GM23338 (cell line): ENCODE measurements around the gene MARVELD2. TPM values are rescaled to one million over a fixed set of nuclear protein-coding genes. Genes with fewer than 3 reads are reported as not detected.
A peak's percentile ranks its signal among the peaks of the same experiment; 100 is the strongest.
"Not testable (repeated sequence)": the region's sequence is repeated elsewhere in the genome, so short reads cannot be mapped to it uniquely, and the experiment has no call there.

Source experiments
- ATAC-seq: fragments of 200-7000 bp; cut with Tn5 transposase; 3 replicates; pipeline ENCODE4 v1.9.1; 2020
- DNase-seq: peaks from one replicate; pipeline ENCODE4 v3.0.0-alpha.2; 2015; ENCODE audit warnings: low spot score
- H2AFZ ChIP-seq: fragments of 200-600 bp; sonication (generic); 2 replicates; pipeline ENCODE4 v1.8.0; 2016; ENCODE audit warnings: antibody characterized with exemption, mild to moderate bottlenecking, moderate library complexity
- H3F3A ChIP-seq: fragments of 200-600 bp; sonication (generic); replicated peaks from 2 replicates; pipeline ENCODE4 v1.8.0; 2017; ENCODE audit warnings: antibody characterized with exemption, mixed run types, low read depth
- H3K27ac ChIP-seq: fragments of 200-600 bp; sonication (generic); 2 replicates; pipeline ENCODE4 v1.6.1; 2016; ENCODE audit warnings: low read depth
- H3K27me3 ChIP-seq: fragments of 200-600 bp; sonication (generic); 2 replicates; pipeline ENCODE4 v1.8.0; 2016; ENCODE audit warnings: mild to moderate bottlenecking, mixed run types, moderate library complexity; ENCODE audit not compliant: insufficient read depth
- H3K36me3 ChIP-seq: fragments of 200-600 bp; sonication (generic); 2 replicates; pipeline ENCODE4 v1.8.0; 2016; ENCODE audit warnings: mild to moderate bottlenecking; ENCODE audit not compliant: insufficient read depth
- H3K4me1 ChIP-seq: fragments of 200-600 bp; sonication (generic); 2 replicates; pipeline ENCODE4 v1.8.0; 2016; ENCODE audit warnings: mild to moderate bottlenecking, moderate library complexity; ENCODE audit not compliant: insufficient read depth
- H3K4me2 ChIP-seq: fragments of 200-600 bp; sonication (generic); 2 replicates; pipeline ENCODE4 v1.7.1; 2017; ENCODE audit warnings: mixed run types
- H3K4me3 ChIP-seq: fragments of 200-600 bp; sonication (generic); 2 replicates; pipeline ENCODE4 v1.6.1; 2016; ENCODE audit warnings: mixed run types
- H3K79me2 ChIP-seq: fragments of 200-600 bp; sonication (generic); replicated peaks from 2 replicates; pipeline ENCODE4 v1.8.0; 2017; ENCODE audit warnings: mild to moderate bottlenecking; ENCODE audit not compliant: insufficient read depth
- H3K9me2 ChIP-seq: fragments of 200-600 bp; sonication (generic); 2 replicates; pipeline ENCODE4 v1.8.0; 2017; ENCODE audit not compliant: insufficient read depth
- H4K20me1 ChIP-seq: fragments of 200-600 bp; sonication (generic); replicated peaks from 2 replicates; pipeline ENCODE4 v1.8.0; 2017; ENCODE audit warnings: mild to moderate bottlenecking; ENCODE audit not compliant: insufficient read depth
- H3K27ac Mint-ChIP-seq: 2 replicates; pipeline ENCODE4 v1.8.0; 2020; ENCODE audit warnings: inconsistent platforms, mild to moderate bottlenecking, moderate library complexity, mixed read lengths
- H3K27me3 Mint-ChIP-seq: 3 replicates; pipeline ENCODE4 v1.8.0; 2022; ENCODE audit warnings: low read depth, mild to moderate bottlenecking, moderate library complexity, mixed read lengths, inconsistent platforms; ENCODE audit not compliant: insufficient read depth, poor library complexity
- H3K36me3 Mint-ChIP-seq: 3 replicates; pipeline ENCODE4 v1.8.0; 2021; ENCODE audit warnings: low read depth, mild to moderate bottlenecking, inconsistent platforms, moderate library complexity, mixed read lengths
- H3K4me1 Mint-ChIP-seq: 3 replicates; pipeline ENCODE4 v1.8.0; 2020; ENCODE audit warnings: mild to moderate bottlenecking, inconsistent platforms, mixed read lengths
- H3K4me3 Mint-ChIP-seq: 3 replicates; pipeline ENCODE4 v1.8.0; 2021; ENCODE audit warnings: moderate library complexity, mild to moderate bottlenecking, inconsistent platforms, mixed read lengths
- H3K9me3 Mint-ChIP-seq: 3 replicates; pipeline ENCODE4 v1.8.0; 2020; ENCODE audit warnings: moderate library complexity, mild to moderate bottlenecking, inconsistent platforms, mixed read lengths
- CREB1 ChIP-seq: fragments of 250-450 bp; sonication (Bioruptor Pico); IDR thresholded peaks from 2 replicates; pipeline ENCODE4 v1.5.0; 2020; ENCODE audit warnings: low read depth, mild to moderate bottlenecking, moderate library complexity
- CTCF ChIP-seq, 2 experiments: fragments of 200-600 bp in 1 of 2; sonication (generic) in 1 of 2; conservative IDR thresholded peaks; 2 replicates each; pipeline versions ENCODE4 v1.5.1 to v1.6.1; 2016 to 2017; ENCODE audit warnings: antibody characterized with exemption in 2 of 2, low read depth in 2 of 2, mild to moderate bottlenecking in 2 of 2, moderate library complexity in 1 of 2
- ETS1 ChIP-seq: IDR thresholded peaks from 2 replicates; pipeline ENCODE4 v1.6.1; 2016; ENCODE audit warnings: antibody characterized with exemption
- EZH2 ChIP-seq: fragments of 200-600 bp; sonication (generic); IDR thresholded peaks from one replicate; pipeline ENCODE4 v1.8.0; 2017; ENCODE audit warnings: antibody characterized with exemption, mild to moderate bottlenecking, low read depth; ENCODE audit not compliant: unreplicated experiment
- EZH2phosphoT487 ChIP-seq: fragments of 200-600 bp; sonication (generic); IDR thresholded peaks from one replicate; pipeline ENCODE4 v1.8.1; 2018; ENCODE audit warnings: antibody characterized with exemption; ENCODE audit not compliant: unreplicated experiment
- JUNB ChIP-seq: IDR thresholded peaks from one replicate; pipeline ENCODE4 v1.6.1; 2016; ENCODE audit warnings: antibody characterized with exemption; ENCODE audit not compliant: unreplicated experiment
- NANOG ChIP-seq: IDR thresholded peaks from 2 replicates; pipeline ENCODE4 v1.6.1; 2016; ENCODE audit warnings: antibody characterized with exemption, borderline replicate concordance
- POLR2AphosphoS5 ChIP-seq: IDR thresholded peaks from 2 replicates; pipeline ENCODE4 v1.6.1; 2016; ENCODE audit warnings: antibody characterized with exemption, low read depth
- STAT1 ChIP-seq: IDR thresholded peaks from one replicate; pipeline ENCODE4 v1.6.1; 2016; ENCODE audit warnings: antibody characterized with exemption; ENCODE audit not compliant: unreplicated experiment
- ZNF114 ChIP-seq: fragments of 250-450 bp; sonication (Bioruptor Pico); IDR thresholded peaks from 2 replicates; pipeline ENCODE4 v1.5.0; 2020; ENCODE audit warnings: mild to moderate bottlenecking, moderate library complexity
- ZNF331 ChIP-seq: fragments of 250-450 bp; sonication (Bioruptor Pico); IDR thresholded peaks from 2 replicates; pipeline ENCODE4 v1.5.0; 2020; ENCODE audit warnings: low read depth, mild to moderate bottlenecking, moderate library complexity
- ZNF462 ChIP-seq: fragments of 250-450 bp; sonication (Bioruptor Pico); IDR thresholded peaks from 2 replicates; pipeline ENCODE4 v1.5.0; 2020; ENCODE audit warnings: mild to moderate bottlenecking, moderate library complexity
- polyA plus RNA-seq: library from polyadenylated mRNA; unstranded; fragments of >200 nt; fragmentation: Nextera tagmentation; extraction: Ambion mirVana; gene quantifications from 2 replicates; pipeline ENCODE4 v1.2.1, GENCODE V29; 2016
- total RNA-seq: library from RNA; depleted of rRNA; stranded (reverse); fragments of >200 nt; shearing (Covaris generic); gene quantifications from 2 replicates; pipeline ENCODE4 v1.2.3, GENCODE V29; 2014

Gene MARVELD2
- total and polyA plus RNA-seq, 2 experiments from 2014 or later, result 10.0 to 24.1 TPM

- H3K4me2 ChIP-seq, H3K9me2 ChIP-seq, H3F3A ChIP-seq, H3K9me3 Mint-ChIP-seq, ATAC-seq, H4K20me1 ChIP-seq, H3K36me3 ChIP-seq, H3K27ac Mint-ChIP-seq, H3K4me1 Mint-ChIP-seq, H3K27me3 ChIP-seq, H3K4me3 ChIP-seq, H3K27me3 Mint-ChIP-seq, H3K36me3 Mint-ChIP-seq, H3K4me3 Mint-ChIP-seq, H3K79me2 ChIP-seq, H3K4me1 ChIP-seq, DNase-seq, H3K27ac ChIP-seq: not testable (repeated sequence)
- 0 out of 2 replicates have a peak overlapping the region, but pooled peaks have one; percentile 56 for H2AFZ ChIP-seq
These were observed 63.4 kb downstream of the MARVELD2 start for GRCh38 chr5:69478296-69478695.

GRCh38 chr5:69484891-69485290 lies 70.0 kb downstream of the MARVELD2 start:
- no peaks in the 10 kb centered on the region for H4K20me1 ChIP-seq
- H3K27me3 Mint-ChIP-seq, result peaks cover 2% of the 10 kb centered on the region
- H3K9me3 Mint-ChIP-seq, result no peaks in the 10 kb centered on the region
- ATAC-seq (no peak), DNase-seq (no peak)
- no peaks in the 10 kb centered on the region for H3K27me3 ChIP-seq
- H3K4me3 Mint-ChIP-seq, result no peak overlapping the region
- no peaks in the 10 kb centered on the region for H3K36me3 Mint-ChIP-seq
- no peaks in the 10 kb centered on the region for H3K36me3 ChIP-seq
- H3F3A ChIP-seq, result no peaks in the 10 kb centered on the region
- H3K4me2 ChIP-seq, result no peak overlapping the region
- H3K4me1 Mint-ChIP-seq, result peaks cover 5% of the 10 kb centered on the region; the same call in 2 of the 3 replicates
- no peak overlapping the region for H3K27ac Mint-ChIP-seq
- no peaks in the 10 kb centered on the region for H3K9me2 ChIP-seq
- no peaks in the 10 kb centered on the region for H3K79me2 ChIP-seq
- H2AFZ ChIP-seq, result no peak overlapping the region
- H3K4me3 ChIP-seq, result no peak overlapping the region
- no peak overlapping the region for H3K27ac ChIP-seq
- 0 out of 2 replicates have a peak, but pooled peaks cover 8% of the 10 kb centered on the region for H3K4me1 ChIP-seq
- TF ChIP-seq ZNF114 (no peak), POLR2AphosphoS5 (no peak), ZNF331 (CRISPR knock-in tag) (no peak), NANOG (no peak), JUNB (no peak), ZNF462 (CRISPR knock-in tag) (no peak), CTCF (conservative IDR thresholded peaks at IDR 0.05; ENCODE audit: low read depth in 2 of 2) (no peak), ETS1 (no peak), CREB1 (CRISPR knock-in tag) (no peak), STAT1 (no peak), EZH2phosphoT487 (no peak), EZH2 (no peak)
